Muscle of back (tissue), 11 donors: Measurements from ENCODE around the gene ZNRD2. TPM values are rescaled to one million over a fixed set of nuclear protein-coding genes. Genes with fewer than 3 reads are reported as not detected.

Experiments used
- DNase-seq, 3 donors: peaks; one replicate each; pipeline versions ENCODE4 v3.0.0 to v3.0.0-alpha.2; 2013
- polyA plus RNA-seq, 10 donors: library from polyadenylated mRNA; unstranded; fragments of 120-200 nt; gene quantifications; one replicate each; pipeline ENCODE4 v1.2.1, GENCODE V29; 2013; ENCODE audit not compliant: insufficient read length in 10 of 10

Gene ZNRD2
- polyA plus RNA-seq, 10 donors = 51.9 to 71.8 (median 54.4) TPM

GRCh38 chr11:65620666-65621065 is 50.4 kb downstream of the ZNRD2 start:
- no peak for DNase-seq

- no peak for DNase-seq
Observed at GRCh38 chr11:65621460-65621859, 51.2 kb downstream of the ZNRD2 start.

Other genes starting within 250 kb of the ZNRD2 start
- gene DPF2, start 236.6 kb upstream of the ZNRD2 start, polyA plus RNA-seq = 10 to 100 TPM; 44.0 to 59.0 (median 48.1) TPM
- under 1 TPM in 8 of 10 donors, not detected in 2; 0.10 to 0.22 (median 0.19) TPM for gene TIGD3, start 215.7 kb upstream of the ZNRD2 start, polyA plus RNA-seq
- gene SLC25A45, start 187.8 kb upstream of the ZNRD2 start, polyA plus RNA-seq = 1 to 10 TPM; 5.1 to 9.4 (median 6.2) TPM
- gene FRMD8, start 183.8 kb upstream of the ZNRD2 start, polyA plus RNA-seq = 10 to 100 TPM in 3 of 10 donors, 1 to 10 TPM in 7; 7.4 to 12.7 (median 9.2) TPM
- 100 to 1,000 TPM in 3 of 10 donors, 10 to 100 TPM in 7; 39.4 to 242 (median 61.8) TPM for gene NEAT1, start 147.7 kb upstream of the ZNRD2 start, polyA plus RNA-seq
- 100 to 1,000 TPM in 9 of 10 donors, 10 to 100 TPM in 1; 85.1 to 316 (median 172) TPM for gene MALAT1, start 71.4 kb upstream of the ZNRD2 start, polyA plus RNA-seq
- gene SCYL1, start 45.4 kb upstream of the ZNRD2 start, polyA plus RNA-seq = 10 to 100 TPM; 37.5 to 56.9 (median 41.6) TPM
- gene LTBP3, start 12.1 kb upstream of the ZNRD2 start, polyA plus RNA-seq = 100 to 1,000 TPM; 104 to 189 (median 128) TPM
- 10 to 100 TPM; 29.3 to 39.1 (median 34.5) TPM for gene FAM89B, start 2.1 kb downstream of the ZNRD2 start, polyA plus RNA-seq
- gene EHBP1L1, start 5.6 kb downstream of the ZNRD2 start, polyA plus RNA-seq = 100 to 1,000 TPM; 140 to 326 (median 260) TPM
- 1 to 10 TPM in 6 of 10 donors, under 1 TPM in 4; 0.33 to 2.7 (median 1.1) TPM for gene KCNK7, start 25.3 kb downstream of the ZNRD2 start, polyA plus RNA-seq
- 10 to 100 TPM; 21.8 to 34.2 (median 26.6) TPM for gene MAP3K11, start 43.7 kb downstream of the ZNRD2 start, polyA plus RNA-seq
- 10 to 100 TPM; 12.6 to 23.6 (median 17.5) TPM for gene PCNX3, start 45.3 kb downstream of the ZNRD2 start, polyA plus RNA-seq
- gene SIPA1, start 67.6 kb downstream of the ZNRD2 start, polyA plus RNA-seq = 10 to 100 TPM; 24.4 to 44.3 (median 36.2) TPM
- gene RELA, start 92.4 kb downstream of the ZNRD2 start, polyA plus RNA-seq = 10 to 100 TPM; 38.3 to 47.3 (median 42.1) TPM
- gene KAT5, start 141.8 kb downstream of the ZNRD2 start, polyA plus RNA-seq = 10 to 100 TPM; 29.1 to 39.6 (median 34.4) TPM
- gene RNASEH2C, start 150.3 kb downstream of the ZNRD2 start, polyA plus RNA-seq = 10 to 100 TPM; 20.0 to 30.6 (median 25.3) TPM
- gene AP5B1, start 210.5 kb downstream of the ZNRD2 start, polyA plus RNA-seq = 1 to 10 TPM; 1.4 to 3.0 (median 2.2) TPM
- 1 to 10 TPM in 1 of 10 donors, under 1 TPM in 1, not detected in 8; 0.31 to 1.2 TPM for gene OVOL1, start 216.6 kb downstream of the ZNRD2 start, polyA plus RNA-seq